ENCODE measurements around the gene GTF3C5.

- TF ChIP-seq CTCF (conservative IDR thresholded peaks at IDR 0.05 in 1 of 2, IDR thresholded peaks at IDR 0.05 in 1 of 2; ENCODE audit: low read depth in 1 of 2, low read length in 2 of 2) (no peak), EZH2 (IDR thresholded peaks at IDR 0.05; ENCODE audit: low read length, missing control alignments) (no peak)
Measured at GRCh38 chr9:133074111-133074651, 43.4 kb downstream of the GTF3C5 start.
